NCI-H82 (cell line): ENCODE data around the gene FURIN.
"Not testable (repeated sequence)": the region's sequence is repeated elsewhere in the genome, so short reads cannot be mapped to it uniquely, and the experiment has no call there.

Experiments
- DNase-seq: peaks from one replicate; lab custom pipeline; 2025; lab: John Stamatoyannopoulos, UW

FURIN gene

GRCh38 chr15:90870354-90871138, 2.2 kb downstream of the FURIN start:
- DNase-seq = peak; percentile 49

- peak; percentile 49 for DNase-seq
Observed at GRCh38 chr15:90871139-90871715, 2.8 kb downstream of the FURIN start.

- DNase-seq = peak; percentile 36
Observed at GRCh38 chr15:90871716-90872485, 3.5 kb downstream of the FURIN start.

GRCh38 chr15:90872486-90873184, 4.2 kb downstream of the FURIN start:
- peak; percentile 39 for DNase-seq

GRCh38 chr15:90873488-90873997, 5.2 kb downstream of the FURIN start:
- DNase-seq = no peak

GRCh38 chr15:90873998-90874605, 5.7 kb downstream of the FURIN start:
- DNase-seq = no peak

- DNase-seq = not testable (repeated sequence)
Observed at GRCh38 chr15:90874986-90875385, 6.6 kb downstream of the FURIN start.

- no peak for DNase-seq
Observed at GRCh38 chr15:90875549-90875981, 7.2 kb downstream of the FURIN start.

GRCh38 chr15:90876046-90876445, 7.7 kb downstream of the FURIN start:
- no peak for DNase-seq

GRCh38 chr15:90876512-90877170, 8.3 kb downstream of the FURIN start:
- DNase-seq = no peak

- no peak for DNase-seq
Observed at GRCh38 chr15:90877315-90877714, 8.9 kb downstream of the FURIN start.

- DNase-seq = no peak
Observed at GRCh38 chr15:90877996-90878395, 9.6 kb downstream of the FURIN start.

- DNase-seq = no peak
Observed at GRCh38 chr15:90878660-90879059, 10.3 kb downstream of the FURIN start.

- DNase-seq = no peak
Observed at GRCh38 chr15:90879730-90880366, 11.5 kb downstream of the FURIN start.

GRCh38 chr15:90880381-90881145, 12.2 kb downstream of the FURIN start:
- DNase-seq = no peak

GRCh38 chr15:90881181-90881977, 13.0 kb downstream of the FURIN start:
- no peak for DNase-seq

GRCh38 chr15:90881978-90882721, 13.8 kb downstream of the FURIN start:
- no peak for DNase-seq
